Erythroblast (primary cell): ENCODE data around the gene ARIH1.
"Not testable (repeated sequence)": the region's sequence is repeated elsewhere in the genome, so short reads cannot be mapped to it uniquely, and the experiment has no call there.

Experiments used
- GATA1 ChIP-seq: IDR thresholded peaks from 2 replicates; pipeline ENCODE4 v1.6.1; 2011; ENCODE audit warnings: low read depth, mild to moderate bottlenecking, control low read depth, low read length, moderate library complexity
- POLR2A ChIP-seq: IDR thresholded peaks from 2 replicates; pipeline ENCODE4 v1.6.1; 2011; ENCODE audit warnings: mild to moderate bottlenecking, low read length

GRCh38 chr15:72612324-72612723, 138.2 kb downstream of the ARIH1 start:
- not testable (repeated sequence) for TF ChIP-seq POLR2A, GATA1
